PC-9 (cell line): Measurements from ENCODE around the gene UFC1. TPM values are rescaled to one million over a fixed set of nuclear protein-coding genes. Genes with fewer than 3 reads are reported as not detected.
A peak's percentile ranks its signal among the peaks of the same experiment; 100 is the strongest.

Source experiments
- BruUV-seq: library from RNA; stranded (reverse); fragments of 400-500 nt; replicated peaks from 2 replicates; lab custom pipeline; 2021; lab: Mats Ljungman, UMichigan
- CTCF ChIA-PET: fragments of 300-600 bp; sonication (Branson Sonifier 250); formaldehyde crosslinking; loops from one replicate; lab custom pipeline; 2022; ENCODE audit warnings: antibody characterized with exemption; lab: Charles Lee
- POLR2A ChIA-PET: fragments of 300-600 bp; sonication (Branson Sonifier 250); formaldehyde crosslinking; loops from one replicate; lab custom pipeline; 2022; ENCODE audit warnings: antibody characterized with exemption; ENCODE audit not compliant: unreplicated experiment; lab: Charles Lee
- DNase-seq, 2 experiments: peaks; one replicate each; pipeline versions ENCODE4 v3.0.0 to v3.0.0-alpha.2; 2015 to 2022; ENCODE audit warnings: mixed read lengths in 1 of 2
- H2AFZ ChIP-seq: fragments of 200-600 bp; sonication (generic); 2 replicates; pipeline ENCODE4 v1.8.1; 2017; ENCODE audit warnings: antibody characterized with exemption
- H3F3A ChIP-seq: fragments of 200-600 bp; sonication (generic); 2 replicates; pipeline ENCODE4 v1.8.1; 2017; ENCODE audit warnings: antibody characterized with exemption, mild to moderate bottlenecking, low read depth; ENCODE audit not compliant: insufficient read depth
- H3K27ac ChIP-seq: fragments of 200-600 bp; sonication (generic); 2 replicates; pipeline ENCODE4 v1.6.1; 2016; ENCODE audit warnings: mixed run types
- H3K27me3 ChIP-seq: fragments of 200-600 bp; sonication (generic); 2 replicates; pipeline ENCODE4 v1.6.1; 2016; ENCODE audit warnings: low read depth, mixed run types; ENCODE audit not compliant: insufficient read depth
- H3K36me3 ChIP-seq: fragments of 200-600 bp; sonication (generic); 2 replicates; pipeline ENCODE4 v1.6.1; 2016; ENCODE audit warnings: low read depth, mixed run types
- H3K4me1 ChIP-seq: fragments of 200-600 bp; sonication (generic); replicated peaks from 2 replicates; pipeline ENCODE4 v1.6.1; 2016; ENCODE audit warnings: mixed run types; ENCODE audit not compliant: insufficient read depth
- H3K4me2 ChIP-seq: fragments of 200-600 bp; sonication (generic); 2 replicates; pipeline ENCODE4 v1.6.1; 2017; ENCODE audit warnings: mixed run types
- H3K4me3 ChIP-seq: fragments of 200-600 bp; sonication (generic); 2 replicates; pipeline ENCODE4 v1.6.1; 2016; ENCODE audit warnings: mixed run types
- H3K79me2 ChIP-seq: fragments of 200-600 bp; sonication (generic); 2 replicates; pipeline ENCODE4 v1.6.1; 2017; ENCODE audit warnings: low read depth, mixed run types
- H3K9me2 ChIP-seq: fragments of 200-600 bp; sonication (generic); 2 replicates; pipeline ENCODE4 v1.8.1; 2017; ENCODE audit warnings: mild to moderate bottlenecking; ENCODE audit not compliant: insufficient read depth
- H3K9me3 ChIP-seq: fragments of 200-600 bp; sonication (generic); 2 replicates; pipeline ENCODE4 v1.8.1; 2016; ENCODE audit warnings: low read depth; ENCODE audit not compliant: insufficient read depth
- H4K20me1 ChIP-seq: fragments of 200-600 bp; sonication (generic); 2 replicates; pipeline ENCODE4 v1.8.1; 2017; ENCODE audit not compliant: insufficient read depth
- EZH2 ChIP-seq: fragments of 200-600 bp; sonication (generic); IDR thresholded peaks from 2 replicates; pipeline ENCODE4 v1.8.0; 2017; ENCODE audit warnings: antibody characterized with exemption, low read depth
- intact Hi-C: fragments of 100-400 bp; cut with micrococcal nuclease; formaldehyde crosslinking; loops from one replicate; pipeline ENCODE4 v1.10.0; 2022; ENCODE audit not compliant: unreplicated experiment
- total RNA-seq: library from RNA; stranded (reverse); gene quantifications from 2 replicates; pipeline ENCODE4 v1.2.3, GENCODE V29; 2021
- TF ChIP-seq, protein P1 (sequence below): fragments of 200-600 bp; sonication (generic); conservative IDR thresholded peaks from 2 replicates; pipeline ENCODE4 v1.6.1; 2017; ENCODE audit warnings: mixed run types, antibody characterized with exemption, mild to moderate bottlenecking, moderate library complexity

Gene UFC1
- total RNA-seq, 1 experiment from 2014 or later, result 74.9 TPM

GRCh38 chr1:161180639-161181038, 26.9 kb downstream of the UFC1 start:
- no peak overlapping the region for H3K4me2 ChIP-seq
- peaks cover 13% of the 10 kb centered on the region; the same call in 1 of the 2 replicates for H3F3A ChIP-seq
- H3K9me2 ChIP-seq, result no peaks in the 10 kb centered on the region
- H3K79me2 ChIP-seq, result peaks cover 14% of the 10 kb centered on the region
- no peaks in the 10 kb centered on the region for H3K27me3 ChIP-seq
- no peak overlapping the region for H2AFZ ChIP-seq
- H3K4me3 ChIP-seq, result no peak overlapping the region
- peaks cover 25% of the 10 kb centered on the region for H3K4me1 ChIP-seq
- intact Hi-C loops, result no loop called here
- no peaks in the 10 kb centered on the region for H4K20me1 ChIP-seq
- ChIA-PET CTCF (no interaction called here), POLR2A (no interaction called here)
- no peak for DNase-seq
- BruUV-seq, result no TSS peak
- H3K36me3 ChIP-seq, result no peaks in the 10 kb centered on the region
- H3K9me3 ChIP-seq, result no peaks in the 10 kb centered on the region
- no peak overlapping the region for H3K27ac ChIP-seq
- TF ChIP-seq EZH2, result no peak
- TF ChIP-seq, protein P1, sequence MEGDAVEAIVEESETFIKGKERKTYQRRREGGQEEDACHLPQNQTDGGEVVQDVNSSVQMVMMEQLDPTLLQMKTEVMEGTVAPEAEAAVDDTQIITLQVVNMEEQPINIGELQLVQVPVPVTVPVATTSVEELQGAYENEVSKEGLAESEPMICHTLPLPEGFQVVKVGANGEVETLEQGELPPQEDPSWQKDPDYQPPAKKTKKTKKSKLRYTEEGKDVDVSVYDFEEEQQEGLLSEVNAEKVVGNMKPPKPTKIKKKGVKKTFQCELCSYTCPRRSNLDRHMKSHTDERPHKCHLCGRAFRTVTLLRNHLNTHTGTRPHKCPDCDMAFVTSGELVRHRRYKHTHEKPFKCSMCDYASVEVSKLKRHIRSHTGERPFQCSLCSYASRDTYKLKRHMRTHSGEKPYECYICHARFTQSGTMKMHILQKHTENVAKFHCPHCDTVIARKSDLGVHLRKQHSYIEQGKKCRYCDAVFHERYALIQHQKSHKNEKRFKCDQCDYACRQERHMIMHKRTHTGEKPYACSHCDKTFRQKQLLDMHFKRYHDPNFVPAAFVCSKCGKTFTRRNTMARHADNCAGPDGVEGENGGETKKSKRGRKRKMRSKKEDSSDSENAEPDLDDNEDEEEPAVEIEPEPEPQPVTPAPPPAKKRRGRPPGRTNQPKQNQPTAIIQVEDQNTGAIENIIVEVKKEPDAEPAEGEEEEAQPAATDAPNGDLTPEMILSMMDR, result no peak; the same call in 1 of the 2 replicates

GRCh38 chr1:161182214-161182613, 28.4 kb downstream of the UFC1 start:
- Histone ChIP-seq H3K27ac (0 out of 2 replicates have a peak overlapping the region, but pooled peaks have one; percentile 9), H3K36me3 (no peaks in the 10 kb centered on the region), H3F3A (peaks cover 13% of the 10 kb centered on the region; the same call in 1 of the 2 replicates), H3K4me2 (no peak overlapping the region), H3K27me3 (no peaks in the 10 kb centered on the region), H4K20me1 (no peaks in the 10 kb centered on the region), H3K79me2 (no peaks in the 10 kb centered on the region), H2AFZ (no peak overlapping the region), H3K9me3 (no peaks in the 10 kb centered on the region), H3K4me1 (peaks cover 17% of the 10 kb centered on the region), H3K4me3 (no peak overlapping the region), H3K9me2 (no peaks in the 10 kb centered on the region)
- ChIA-PET CTCF (interaction anchor here (0.6 to 1.5 kb wide), 3 partner anchors 191 to 1394 kb away, joined by 4 to 5 read pairs (median 4); no protein-coding TSS in a partner anchor), POLR2A (no interaction called here)
- TF ChIP-seq, protein P1, result no peak
- TF ChIP-seq EZH2, result no peak
- DNase-seq, result no peak
- intact Hi-C loops, result no loop called here
- no TSS peak for BruUV-seq

DNA sequence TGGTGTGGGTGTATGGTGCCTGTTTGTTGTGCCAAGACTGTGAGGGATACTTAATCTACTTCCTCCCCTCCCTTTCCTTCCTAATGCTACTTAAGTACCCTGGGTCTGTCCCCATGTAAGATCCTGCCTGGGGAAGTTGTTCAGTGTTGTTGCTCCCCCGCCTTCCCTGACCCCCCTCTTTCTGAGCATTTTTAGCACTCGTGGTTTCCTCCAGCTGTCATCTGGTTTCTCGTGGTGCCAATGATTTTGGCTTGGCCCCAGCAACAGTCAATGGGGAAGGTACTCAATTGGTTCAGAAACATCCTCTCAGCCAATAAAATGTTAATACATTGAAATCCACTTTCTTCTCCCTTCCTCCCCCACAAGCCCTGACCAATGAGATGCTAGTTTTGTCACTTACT, 31.5 kb downstream of the UFC1 start:
- Histone ChIP-seq H3K79me2 (no peaks in the 10 kb centered on the region), H3K4me2 (no peak overlapping the region), H3K27me3 (no peaks in the 10 kb centered on the region), H3K36me3 (no peaks in the 10 kb centered on the region), H3K9me2 (no peaks in the 10 kb centered on the region), H2AFZ (no peak overlapping the region), H4K20me1 (no peaks in the 10 kb centered on the region), H3K27ac (no peak overlapping the region), H3K4me3 (no peak overlapping the region), H3K4me1 (peaks cover 9% of the 10 kb centered on the region), H3K9me3 (no peaks in the 10 kb centered on the region), H3F3A (peaks cover 3% of the 10 kb centered on the region; the same call in 1 of the 2 replicates)
- intact Hi-C loops, result no loop called here
- BruUV-seq, result no TSS peak
- ChIA-PET CTCF (no interaction called here), POLR2A (no interaction called here)
- no peak for DNase-seq
- TF ChIP-seq, protein P1, result no peak
- no peak for TF ChIP-seq EZH2
